DMS79 treated with DMSO at 0.1 percent for 48 hours (cell line): ENCODE data around the gene CDH8.

Experiments
- DNase-seq: peaks from one replicate; lab custom pipeline; 2025; lab: John Stamatoyannopoulos, UW

The CDH8 gene

GRCh38 chr16:62029947-62030346 lies 6.3 kb downstream of the CDH8 start:
- peak; percentile 8 for DNase-seq

DNA sequence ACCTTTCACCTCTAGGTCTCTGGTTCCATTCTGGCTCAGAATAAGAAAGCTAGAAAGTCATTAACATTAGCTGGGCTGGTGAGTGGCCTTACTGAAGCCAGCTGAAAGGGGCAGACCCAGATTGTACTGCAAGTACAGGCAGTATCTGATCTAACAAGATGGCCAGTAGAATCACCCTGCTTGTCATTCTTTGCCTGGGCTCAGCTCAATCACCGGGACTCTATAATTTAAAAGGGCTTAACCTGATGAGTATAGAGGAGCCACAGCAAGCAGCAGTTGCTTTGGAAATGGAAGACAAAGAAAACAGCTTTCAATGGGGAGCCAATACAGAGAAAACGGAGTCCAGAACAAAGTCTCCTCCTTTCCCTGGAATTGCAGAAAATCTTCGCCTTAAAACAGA lies 13.6 kb downstream of the CDH8 start:
- no peak for DNase-seq

DNA sequence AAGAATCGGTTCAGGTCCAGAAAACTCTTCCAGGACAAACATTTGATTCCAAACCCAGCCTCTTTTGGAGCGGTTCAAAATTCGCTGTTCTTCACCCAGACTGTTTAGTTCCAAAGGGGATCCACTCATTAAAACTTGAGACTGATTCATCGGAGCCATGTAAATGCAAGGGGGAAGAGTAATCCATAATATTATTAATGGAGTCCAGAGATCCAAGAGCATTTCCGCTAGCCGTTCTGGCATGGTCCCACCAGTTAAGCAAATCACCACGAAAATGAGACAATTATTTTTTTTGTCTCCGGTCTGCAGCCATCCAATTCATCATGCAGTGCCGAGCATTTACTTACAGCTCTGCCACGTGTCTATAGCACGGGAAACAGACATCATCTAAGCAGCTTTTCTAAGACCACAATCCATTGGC lies 15.1 kb downstream of the CDH8 start:
- no peak for DNase-seq

- DNase-seq = no peak
Observed at GRCh38 chr16:62020681-62021080, 15.6 kb downstream of the CDH8 start.

- no peak for DNase-seq
Observed at GRCh38 chr16:62019851-62020250, 16.4 kb downstream of the CDH8 start.

DNA sequence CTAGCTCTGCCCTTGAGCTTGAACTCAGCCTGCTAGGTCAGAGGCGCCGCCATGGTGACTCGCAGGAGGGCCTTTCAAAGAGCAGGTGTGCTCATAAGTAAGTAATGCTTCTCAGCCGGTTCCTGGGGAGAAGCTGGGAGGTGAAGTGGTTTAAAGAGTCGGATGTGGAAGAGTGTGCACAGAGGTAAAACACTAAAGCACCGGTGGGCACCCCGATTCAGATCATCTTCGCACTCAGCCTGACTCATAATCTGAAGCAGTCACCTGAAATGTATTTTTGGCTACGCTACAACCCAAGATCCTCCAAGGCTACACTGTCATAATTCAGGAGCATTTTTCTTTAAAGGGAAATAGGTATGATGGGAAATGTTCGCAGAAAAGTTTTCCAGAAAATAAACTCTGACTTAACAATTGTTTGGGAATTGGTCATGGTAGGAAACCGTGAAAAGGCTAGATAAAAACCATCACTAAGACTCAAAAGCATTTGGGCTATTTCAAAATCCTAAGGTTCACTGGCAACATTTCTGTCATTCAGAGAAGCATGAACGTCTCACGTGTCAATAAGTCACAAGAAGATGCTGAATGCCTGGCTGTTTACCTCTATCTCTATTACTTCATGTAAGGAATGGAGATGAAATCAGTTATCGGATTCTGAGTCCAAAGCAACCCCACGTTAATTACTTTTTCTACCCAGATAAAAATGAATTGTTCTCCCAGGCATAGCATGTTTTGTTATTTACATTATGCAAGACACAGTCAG lies 17.8 kb downstream of the CDH8 start:
- DNase-seq = peak; percentile 73

GRCh38 chr16:62014319-62014923 lies 21.8 kb downstream of the CDH8 start:
- DNase-seq = peak; percentile 70

DNA sequence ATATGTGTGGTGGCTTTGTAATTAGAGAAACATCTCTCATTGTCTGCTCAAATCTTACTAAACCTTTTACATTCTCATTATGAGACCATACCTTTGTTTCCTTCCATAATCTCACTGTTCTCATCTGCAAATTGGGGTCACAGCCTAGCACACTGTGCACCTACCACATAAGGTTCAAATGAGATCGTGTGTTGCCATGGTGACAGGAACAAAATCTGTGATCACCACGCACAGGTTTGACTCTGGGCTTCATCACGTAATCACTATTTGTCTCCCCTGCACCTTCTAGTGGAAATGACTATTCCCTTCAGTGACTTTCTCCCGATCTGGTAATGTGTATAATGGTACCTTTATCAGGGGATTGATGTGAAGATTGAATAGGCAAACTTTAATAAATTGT lies 26.1 kb downstream of the CDH8 start:
- no peak for DNase-seq

DNA sequence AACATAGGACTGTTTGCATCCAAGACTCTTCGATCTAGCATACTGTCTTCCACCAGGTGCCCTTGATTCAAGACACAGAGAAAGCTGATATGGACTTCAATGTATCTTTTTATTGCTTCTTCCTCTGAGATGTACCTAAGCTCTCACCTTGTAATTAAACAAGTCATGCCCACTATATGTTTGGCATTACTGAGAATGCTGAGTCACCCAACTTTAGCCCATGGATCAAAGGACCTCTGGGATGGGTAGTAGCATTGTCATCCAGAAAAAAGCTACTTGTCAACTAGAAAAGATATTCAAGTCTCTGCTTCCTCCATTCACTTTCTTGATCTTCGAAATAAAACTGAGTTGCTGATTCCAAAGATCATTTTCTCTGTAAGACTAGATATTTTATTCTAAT lies 37.8 kb downstream of the CDH8 start:
- DNase-seq = no peak

GRCh38 chr16:61993108-61993507 lies 43.1 kb downstream of the CDH8 start:
- no peak for DNase-seq

- DNase-seq = no peak
Observed at GRCh38 chr16:61987474-61988012, 48.7 kb downstream of the CDH8 start.

DNA sequence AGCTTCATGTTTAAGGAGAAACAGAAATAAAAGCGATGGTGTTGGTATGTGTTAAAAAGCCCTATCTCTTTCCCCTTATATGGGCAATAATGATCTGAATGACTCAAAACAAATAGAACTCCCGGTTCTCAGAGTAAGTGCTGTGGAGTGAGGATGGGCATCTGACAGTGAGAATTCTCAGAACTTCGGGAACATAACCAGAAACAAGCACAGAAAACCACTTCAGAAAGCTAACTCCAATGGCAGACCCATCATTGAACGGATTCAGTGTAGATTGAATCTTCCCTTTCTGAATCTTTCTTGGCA lies 67.2 kb downstream of the CDH8 start:
- DNase-seq = no peak

GRCh38 chr16:61968242-61969076 lies 67.8 kb downstream of the CDH8 start:
- no peak for DNase-seq

GRCh38 chr16:61957075-61957855 lies 79.0 kb downstream of the CDH8 start:
- DNase-seq = peak; percentile 73

DNA sequence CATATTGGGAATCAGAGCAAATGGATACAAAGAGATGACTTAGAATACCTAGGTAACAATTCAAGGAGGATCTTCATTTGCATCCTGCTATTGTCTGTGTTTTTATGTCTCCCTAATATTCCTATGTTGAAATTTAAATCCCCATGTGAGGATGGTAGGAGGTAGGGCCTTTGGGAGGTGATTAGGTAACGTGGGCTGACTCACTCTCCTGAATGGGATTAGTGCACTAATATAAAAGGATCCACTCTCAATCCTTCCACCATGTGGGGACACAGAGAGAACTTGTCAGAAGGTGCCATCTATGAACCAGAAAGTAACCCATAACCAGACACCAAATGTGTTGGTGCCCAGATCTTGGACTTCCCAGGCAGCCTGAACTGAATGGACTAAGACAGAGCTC lies 83.4 kb downstream of the CDH8 start:
- no peak for DNase-seq

DNA sequence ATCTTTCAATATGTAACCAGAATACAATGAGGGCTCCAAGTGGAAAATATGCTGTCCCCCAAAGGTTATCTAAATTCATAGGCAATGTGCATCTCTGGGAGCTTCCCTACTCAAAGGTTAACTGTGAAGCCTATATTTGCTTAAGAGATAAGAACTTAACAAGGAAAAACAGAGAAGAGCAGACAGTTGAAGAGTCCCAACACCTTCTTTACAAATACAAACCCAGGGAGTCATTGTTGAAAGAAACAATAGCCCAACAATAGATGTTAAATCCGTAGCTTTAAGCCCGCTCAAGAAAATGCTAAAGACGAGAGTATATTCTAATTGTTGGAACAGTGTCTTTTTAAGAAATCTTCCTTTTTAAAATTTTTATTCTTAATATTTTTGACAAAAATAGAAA lies 87.8 kb downstream of the CDH8 start:
- no peak for DNase-seq

GRCh38 chr16:61946019-61946418 lies 90.2 kb downstream of the CDH8 start:
- DNase-seq = no peak

DNA sequence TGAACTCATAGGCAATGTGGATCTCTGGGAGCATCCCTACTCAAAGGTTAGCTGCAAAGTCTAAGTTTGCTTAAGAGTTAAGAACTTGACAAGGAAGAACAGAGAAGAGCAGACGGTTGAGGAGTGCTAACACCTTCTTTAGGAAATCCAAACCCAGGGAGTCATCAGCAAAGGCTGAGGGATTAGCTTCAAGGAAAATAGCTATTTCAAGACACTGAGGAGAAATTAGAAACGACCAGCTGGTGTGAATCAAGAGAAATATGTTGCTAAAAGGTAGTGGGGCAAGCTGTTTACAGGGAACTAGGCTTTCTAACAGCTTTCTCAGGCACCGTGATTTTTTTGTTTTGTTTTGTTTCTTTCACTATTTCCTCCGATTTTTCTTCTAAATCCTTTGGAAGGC lies 90.7 kb downstream of the CDH8 start:
- no peak for DNase-seq

GRCh38 chr16:61944004-61944403 lies 92.2 kb downstream of the CDH8 start:
- no peak for DNase-seq

DNA sequence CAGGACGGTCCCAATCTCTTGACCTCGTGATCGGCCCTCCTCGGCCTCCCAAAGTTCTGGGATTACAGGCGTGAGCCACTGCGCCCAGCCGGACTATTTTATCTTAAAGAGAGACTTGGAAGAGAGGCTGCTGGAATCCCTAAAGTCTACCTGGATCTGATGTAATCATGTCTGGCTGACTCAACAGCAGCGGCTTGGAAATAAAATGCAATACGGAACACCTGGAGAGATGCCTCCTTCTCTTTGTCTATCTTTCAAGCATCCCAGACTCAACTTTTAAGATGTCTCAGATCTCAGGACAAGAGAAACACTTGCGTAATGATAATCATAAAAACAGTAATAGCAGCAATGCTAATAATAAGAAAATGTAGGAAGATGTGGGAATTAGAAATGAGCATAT lies 95.6 kb downstream of the CDH8 start:
- DNase-seq = no peak

DNA sequence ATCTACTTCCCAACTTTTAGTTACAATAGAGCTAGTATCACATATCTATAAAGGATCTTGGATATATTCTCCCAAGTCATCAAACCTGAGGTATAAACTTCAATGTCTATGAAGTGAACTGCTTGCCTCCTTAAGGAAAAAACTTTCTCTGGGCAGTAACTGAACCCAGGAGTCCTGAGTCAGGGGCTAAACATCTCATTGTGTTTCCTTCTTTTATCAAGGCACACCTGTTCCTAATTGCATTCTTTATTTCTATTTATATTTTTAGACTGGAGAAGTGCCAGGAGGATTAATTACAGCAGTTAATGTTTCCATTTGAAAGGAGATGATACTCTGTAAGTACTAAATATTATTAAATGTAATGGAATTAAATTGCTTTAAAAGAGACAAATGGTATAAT lies 98.6 kb downstream of the CDH8 start:
- no peak for DNase-seq

DNA sequence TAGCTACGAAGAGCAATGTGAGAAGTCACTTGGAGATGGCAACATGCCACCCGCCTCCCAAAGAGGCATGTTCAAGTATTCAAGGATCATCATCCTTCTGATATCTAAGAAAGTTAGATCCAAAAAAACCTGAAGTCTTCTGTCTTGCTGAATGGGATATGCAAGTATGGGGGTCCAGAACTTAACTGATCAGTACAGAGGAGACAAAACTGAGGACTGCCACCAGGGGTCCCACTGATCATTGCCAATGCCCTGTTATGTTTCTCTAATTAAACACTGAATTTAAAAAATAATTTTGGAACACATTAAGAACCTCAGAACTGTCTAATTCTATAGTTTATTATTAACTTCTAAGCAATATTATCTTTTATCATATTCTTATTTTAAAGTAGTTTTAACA lies 99.7 kb downstream of the CDH8 start:
- DNase-seq = no peak
